D721Med (cell line): Measurements from ENCODE around the gene SCP2D1.

ENCODE experiments used
- DNase-seq: peaks from one replicate; pipeline ENCODE4 v3.0.0; 2011; ENCODE audit warnings: low spot score; ENCODE audit not compliant: insufficient read length
- FAIRE-seq: peaks from 2 replicates; lab custom pipeline; 2011; peaks lifted over from hg19 to GRCh38; lab: Jason Lieb, UNC
- TF ChIP-seq, protein P1 (sequence below): IDR thresholded peaks from 2 replicates; pipeline ENCODE4 v1.5.1; 2012; ENCODE audit warnings: mild to moderate bottlenecking, control low read depth; ENCODE audit not compliant: insufficient read depth; ENCODE audit errors: missing control alignments

SCP2D1 gene

DNA sequence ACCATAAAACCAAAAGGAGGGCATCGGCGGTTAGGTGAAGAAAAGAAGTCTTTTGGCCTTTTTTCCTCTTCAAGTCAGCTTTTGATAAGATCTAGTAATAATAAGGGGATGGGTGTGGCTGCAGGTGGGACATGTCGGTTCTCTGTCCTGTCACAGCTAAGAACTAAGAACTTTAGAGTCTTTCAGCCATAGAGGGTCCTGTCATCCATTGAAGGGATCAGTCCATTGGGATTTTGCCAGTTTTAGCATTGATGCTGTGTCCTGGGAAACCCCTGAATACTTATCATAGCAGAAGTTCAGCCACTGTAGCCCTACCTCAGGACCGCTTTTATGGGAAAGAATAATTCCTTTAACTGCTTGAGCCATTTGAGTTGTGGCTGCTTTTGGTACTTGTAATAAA, 18.2 kb upstream of the SCP2D1 start:
- DNase-seq (no peak), FAIRE-seq (no peak)
- TF ChIP-seq, protein P1, sequence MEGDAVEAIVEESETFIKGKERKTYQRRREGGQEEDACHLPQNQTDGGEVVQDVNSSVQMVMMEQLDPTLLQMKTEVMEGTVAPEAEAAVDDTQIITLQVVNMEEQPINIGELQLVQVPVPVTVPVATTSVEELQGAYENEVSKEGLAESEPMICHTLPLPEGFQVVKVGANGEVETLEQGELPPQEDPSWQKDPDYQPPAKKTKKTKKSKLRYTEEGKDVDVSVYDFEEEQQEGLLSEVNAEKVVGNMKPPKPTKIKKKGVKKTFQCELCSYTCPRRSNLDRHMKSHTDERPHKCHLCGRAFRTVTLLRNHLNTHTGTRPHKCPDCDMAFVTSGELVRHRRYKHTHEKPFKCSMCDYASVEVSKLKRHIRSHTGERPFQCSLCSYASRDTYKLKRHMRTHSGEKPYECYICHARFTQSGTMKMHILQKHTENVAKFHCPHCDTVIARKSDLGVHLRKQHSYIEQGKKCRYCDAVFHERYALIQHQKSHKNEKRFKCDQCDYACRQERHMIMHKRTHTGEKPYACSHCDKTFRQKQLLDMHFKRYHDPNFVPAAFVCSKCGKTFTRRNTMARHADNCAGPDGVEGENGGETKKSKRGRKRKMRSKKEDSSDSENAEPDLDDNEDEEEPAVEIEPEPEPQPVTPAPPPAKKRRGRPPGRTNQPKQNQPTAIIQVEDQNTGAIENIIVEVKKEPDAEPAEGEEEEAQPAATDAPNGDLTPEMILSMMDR = no peak

DNA sequence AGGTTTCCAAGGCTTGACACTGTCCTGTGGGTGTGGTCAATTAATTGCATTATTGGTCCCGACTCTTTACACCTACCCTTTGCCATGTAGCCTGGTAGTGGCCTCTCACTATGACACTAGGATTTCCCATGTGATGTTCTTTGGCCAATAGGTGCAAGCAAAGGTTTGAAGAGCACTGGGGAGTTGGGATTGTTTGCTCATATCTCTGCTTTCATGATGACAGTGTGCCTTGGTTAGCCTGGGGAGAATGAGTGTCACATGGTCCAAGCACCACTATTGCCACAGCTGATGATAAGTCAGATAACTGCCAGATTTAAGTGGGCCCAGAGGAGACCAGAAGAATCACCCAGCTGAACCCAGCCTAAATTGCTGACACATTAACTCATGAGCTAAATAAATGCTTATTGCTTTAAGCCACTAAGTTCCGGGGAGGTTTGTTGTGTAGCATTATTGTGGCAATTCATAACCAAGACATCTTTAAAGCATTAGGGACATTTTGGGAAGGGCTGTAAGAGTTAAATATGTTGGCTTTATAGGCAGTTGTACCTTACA, 17.2 kb upstream of the SCP2D1 start:
- DNase-seq = no peak
- no peak for FAIRE-seq
- TF ChIP-seq, protein P1 = no peak

GRCh38 chr20:18801516-18801915, 12.1 kb upstream of the SCP2D1 start:
- no peak for DNase-seq
- FAIRE-seq = no peak
- TF ChIP-seq, protein P1 = no peak

- no peak for DNase-seq
- FAIRE-seq = no peak
- TF ChIP-seq, protein P1 = no peak
Observed at GRCh38 chr20:18802012-18802634, 11.5 kb upstream of the SCP2D1 start.

- TF ChIP-seq, protein P1 = no peak
- FAIRE-seq (no peak), DNase-seq (no peak)
Observed at GRCh38 chr20:18805881-18806280, 7.7 kb upstream of the SCP2D1 start.

- FAIRE-seq (no peak), DNase-seq (no peak)
- TF ChIP-seq, protein P1 = no peak
Observed at GRCh38 chr20:18808712-18809111, 4.9 kb upstream of the SCP2D1 start.

GRCh38 chr20:18811186-18811585, 2.4 kb upstream of the SCP2D1 start:
- no peak for DNase-seq
- TF ChIP-seq, protein P1 = no peak
- FAIRE-seq = no peak
